ENCODE data around the gene TRMT1.

- no peak for TF ChIP-seq POLR2A (IDR thresholded peaks at IDR 0.05)
- TF ChIP-seq CTCF (IDR thresholded peaks at IDR 0.05): no peak
These were observed 61.1 kb downstream of the TRMT1 start for GRCh38 chr19:13055213-13056051.
